OCI-LY1 (cell line): ENCODE results near the gene PTPRN2.

ENCODE experiments used
- H2AFZ ChIP-seq: fragments of 200-600 bp; sonication (generic), shearing (Covaris generic); 2 replicates; pipeline ENCODE4 v1.6.0; 2014; ENCODE audit warnings: antibody characterized with exemption, mild to moderate bottlenecking, low read length
- H3F3A ChIP-seq: fragments of 200-600 bp; sonication (generic), shearing (Covaris generic); 2 replicates; pipeline ENCODE4 v1.6.0; 2014; ENCODE audit warnings: mild to moderate bottlenecking, antibody characterized with exemption, low read length, moderate library complexity; ENCODE audit not compliant: insufficient read depth
- H3K27ac ChIP-seq: fragments of 200-600 bp; sonication (generic); 2 replicates; pipeline ENCODE4 v1.5.1; 2014; ENCODE audit warnings: low read length, mixed run types, mild to moderate bottlenecking, low read depth; ENCODE audit not compliant: poor library complexity, severe bottlenecking
- H3K27me3 ChIP-seq: fragments of 200-600 bp; sonication (generic); 2 replicates; pipeline ENCODE4 v1.6.0; 2014; ENCODE audit warnings: antibody characterized with exemption, mild to moderate bottlenecking, low read length, moderate library complexity; ENCODE audit not compliant: insufficient read depth
- H3K36me3 ChIP-seq: fragments of 200-600 bp; sonication (generic); 2 replicates; pipeline ENCODE4 v1.6.1; 2014; ENCODE audit warnings: mild to moderate bottlenecking, antibody characterized with exemption, low read length, moderate library complexity, mixed read lengths; ENCODE audit not compliant: insufficient read depth
- H3K4me1 ChIP-seq: fragments of 200-600 bp; sonication (generic); 2 replicates; pipeline ENCODE4 v1.5.1; 2014; ENCODE audit warnings: mild to moderate bottlenecking, low read length, moderate library complexity; ENCODE audit not compliant: insufficient read depth, severe bottlenecking
- H3K4me2 ChIP-seq: fragments of 200-600 bp; sonication (generic), shearing (Covaris generic); 2 replicates; pipeline ENCODE4 v1.6.1; 2014; ENCODE audit warnings: low read length
- H3K4me3 ChIP-seq: fragments of 200-600 bp; sonication (generic); 2 replicates; pipeline ENCODE4 v1.5.1; 2014; ENCODE audit warnings: low read length, low read depth, mild to moderate bottlenecking, mixed read lengths; ENCODE audit not compliant: poor library complexity, severe bottlenecking
- H3K79me2 ChIP-seq: fragments of 200-600 bp; shearing (Covaris generic); 2 replicates; pipeline ENCODE4 v1.6.1; 2016; ENCODE audit warnings: mixed run types, low read length, mixed read lengths; ENCODE audit not compliant: insufficient read depth
- H3K9ac ChIP-seq: fragments of 200-600 bp; sonication (generic), shearing (Covaris generic); 2 replicates; pipeline ENCODE4 v1.6.1; 2014; ENCODE audit warnings: mild to moderate bottlenecking, low read length, mixed read lengths
- H3K9me2 ChIP-seq: fragments of 200-600 bp; sonication (generic), shearing (Covaris generic); 2 replicates; pipeline ENCODE4 v1.6.1; 2014; ENCODE audit warnings: low read depth, mild to moderate bottlenecking, low read length, mixed read lengths
- H3K9me3 ChIP-seq: fragments of 200-600 bp; shearing (Covaris generic); 2 replicates; pipeline ENCODE4 v1.6.1; 2014; ENCODE audit warnings: low read length, mixed read lengths
- H4K20me1 ChIP-seq: fragments of 200-600 bp; sonication (generic), shearing (Covaris generic); 2 replicates; pipeline ENCODE4 v1.6.0; 2016; ENCODE audit warnings: mild to moderate bottlenecking, low read length; ENCODE audit not compliant: insufficient read depth
- EZH2 ChIP-seq: fragments of 200-600 bp; sonication (generic), shearing (Covaris generic); IDR thresholded peaks from 2 replicates; pipeline ENCODE4 v1.8.0; 2017; ENCODE audit warnings: borderline replicate concordance, mixed run types, mild to moderate bottlenecking, antibody characterized with exemption, low read length, moderate library complexity, mixed read lengths
- TF ChIP-seq, protein P1 (sequence below): fragments of 200-600 bp; sonication (generic), shearing (Covaris generic); IDR thresholded peaks from 2 replicates; pipeline ENCODE4 v1.5.1; 2017; ENCODE audit warnings: mild to moderate bottlenecking, antibody characterized with exemption, low read length, moderate library complexity, mixed read lengths

PTPRN2 gene

DNA sequence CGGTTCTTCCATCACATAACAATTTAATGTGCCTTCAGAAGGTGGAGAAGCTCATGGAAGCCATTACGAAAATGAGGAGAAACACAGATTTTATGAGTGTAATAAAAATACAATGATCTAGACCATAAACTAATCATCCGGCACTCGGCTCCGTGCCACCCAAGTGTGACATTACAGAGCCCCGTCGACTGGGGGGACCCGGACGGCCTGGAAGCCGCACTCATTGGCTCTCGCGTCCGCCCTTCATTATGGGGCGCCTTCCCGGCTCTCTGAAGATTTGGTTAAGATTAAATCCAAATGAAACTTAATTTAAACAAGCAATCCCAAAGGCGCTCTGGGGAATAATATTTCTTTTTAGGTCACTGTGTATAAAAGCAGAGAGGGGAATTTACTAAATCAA, 1008.2 kb downstream of the PTPRN2 start:
- Histone ChIP-seq H4K20me1 (no peaks in the 10 kb centered on the region), H3K79me2 (no peaks in the 10 kb centered on the region), H3K4me1 (no peaks in the 10 kb centered on the region), H3K4me3 (no peak overlapping the region), H3K9ac (no peak overlapping the region), H3K4me2 (no peak overlapping the region), H3K27ac (no peak overlapping the region), H3K27me3 (no peaks in the 10 kb centered on the region), H2AFZ (no peak overlapping the region), H3K9me2 (no peaks in the 10 kb centered on the region), H3F3A (no peaks in the 10 kb centered on the region), H3K36me3 (no peaks in the 10 kb centered on the region), H3K9me3 (no peaks in the 10 kb centered on the region)
- TF ChIP-seq EZH2 = no peak
- TF ChIP-seq, protein P1, sequence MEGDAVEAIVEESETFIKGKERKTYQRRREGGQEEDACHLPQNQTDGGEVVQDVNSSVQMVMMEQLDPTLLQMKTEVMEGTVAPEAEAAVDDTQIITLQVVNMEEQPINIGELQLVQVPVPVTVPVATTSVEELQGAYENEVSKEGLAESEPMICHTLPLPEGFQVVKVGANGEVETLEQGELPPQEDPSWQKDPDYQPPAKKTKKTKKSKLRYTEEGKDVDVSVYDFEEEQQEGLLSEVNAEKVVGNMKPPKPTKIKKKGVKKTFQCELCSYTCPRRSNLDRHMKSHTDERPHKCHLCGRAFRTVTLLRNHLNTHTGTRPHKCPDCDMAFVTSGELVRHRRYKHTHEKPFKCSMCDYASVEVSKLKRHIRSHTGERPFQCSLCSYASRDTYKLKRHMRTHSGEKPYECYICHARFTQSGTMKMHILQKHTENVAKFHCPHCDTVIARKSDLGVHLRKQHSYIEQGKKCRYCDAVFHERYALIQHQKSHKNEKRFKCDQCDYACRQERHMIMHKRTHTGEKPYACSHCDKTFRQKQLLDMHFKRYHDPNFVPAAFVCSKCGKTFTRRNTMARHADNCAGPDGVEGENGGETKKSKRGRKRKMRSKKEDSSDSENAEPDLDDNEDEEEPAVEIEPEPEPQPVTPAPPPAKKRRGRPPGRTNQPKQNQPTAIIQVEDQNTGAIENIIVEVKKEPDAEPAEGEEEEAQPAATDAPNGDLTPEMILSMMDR = no peak

DNA sequence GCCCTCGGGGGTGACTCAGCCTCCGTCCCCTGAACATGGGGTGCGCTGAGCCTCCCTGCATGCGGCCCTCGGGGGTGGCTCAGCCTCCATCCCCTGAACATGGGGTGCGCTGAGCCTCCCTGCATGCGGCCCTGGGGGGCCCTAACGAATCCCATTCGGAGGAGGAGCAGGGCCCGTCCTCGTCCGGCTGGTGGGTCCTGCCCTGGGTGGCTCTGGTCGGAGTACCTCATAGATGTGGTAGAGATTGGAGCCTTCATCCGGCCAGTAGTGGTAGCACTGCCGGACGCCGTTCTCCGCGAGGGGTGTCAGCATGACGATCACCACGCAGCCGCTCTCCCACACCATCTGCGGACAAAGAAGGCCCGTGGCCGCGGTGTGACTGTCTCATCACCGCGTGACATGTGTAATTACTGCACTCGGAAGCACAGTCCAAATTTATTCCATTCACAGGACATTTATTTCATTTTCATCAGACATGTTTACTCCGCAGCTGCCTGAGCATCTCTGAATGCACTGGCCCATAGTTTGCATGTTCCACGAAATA, 1009.8 kb downstream of the PTPRN2 start:
- H2AFZ ChIP-seq = no peak overlapping the region
- H3K27me3 ChIP-seq = peaks cover 4% of the 10 kb centered on the region; the same call in 1 of the 2 replicates
- H3F3A ChIP-seq = no peaks in the 10 kb centered on the region
- H3K9me2 ChIP-seq = no peaks in the 10 kb centered on the region
- H3K27ac ChIP-seq = no peak overlapping the region
- TF ChIP-seq EZH2 = no peak
- TF ChIP-seq, protein P1 = no peak
- H3K4me3 ChIP-seq = no peak overlapping the region
- H4K20me1 ChIP-seq = no peaks in the 10 kb centered on the region
- H3K4me1 ChIP-seq = no peaks in the 10 kb centered on the region
- H3K4me2 ChIP-seq = no peak overlapping the region
- no peaks in the 10 kb centered on the region for H3K79me2 ChIP-seq
- no peaks in the 10 kb centered on the region for H3K9me3 ChIP-seq
- H3K36me3 ChIP-seq = no peaks in the 10 kb centered on the region
- H3K9ac ChIP-seq = no peak overlapping the region

DNA sequence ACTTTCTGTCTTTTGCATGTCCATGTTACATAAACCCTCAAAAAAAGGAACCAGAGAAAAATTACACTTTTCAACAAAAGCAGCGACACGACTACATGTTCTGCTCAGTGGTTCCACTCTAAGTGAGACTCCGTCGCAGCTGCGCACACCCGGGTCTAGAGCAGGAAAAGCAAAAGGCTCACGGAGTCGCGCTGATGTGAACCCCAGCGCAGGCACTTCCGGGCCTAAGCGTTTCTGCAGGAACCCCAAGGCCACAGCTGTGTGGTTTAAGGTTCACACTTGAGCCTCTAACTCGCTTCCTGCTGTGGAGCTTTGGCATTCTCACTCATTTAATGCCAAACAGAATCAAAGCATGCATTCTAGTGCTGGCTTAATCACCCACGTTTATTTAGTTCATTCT, 1010.6 kb downstream of the PTPRN2 start:
- H3K9me3 ChIP-seq = no peaks in the 10 kb centered on the region
- H3K79me2 ChIP-seq = no peaks in the 10 kb centered on the region
- H3K4me2 ChIP-seq = no peak overlapping the region
- H3K27me3 ChIP-seq = peaks cover 4% of the 10 kb centered on the region; the same call in 1 of the 2 replicates
- no peak overlapping the region for H3K9ac ChIP-seq
- no peak overlapping the region for H3K4me3 ChIP-seq
- no peaks in the 10 kb centered on the region for H3K9me2 ChIP-seq
- H3K27ac ChIP-seq = no peak overlapping the region
- TF ChIP-seq, protein P1 = no peak
- no peak for TF ChIP-seq EZH2
- H3K36me3 ChIP-seq = no peaks in the 10 kb centered on the region
- H4K20me1 ChIP-seq = no peaks in the 10 kb centered on the region
- no peak overlapping the region for H2AFZ ChIP-seq
- H3F3A ChIP-seq = no peaks in the 10 kb centered on the region
- H3K4me1 ChIP-seq = no peaks in the 10 kb centered on the region
